ENCODE data around the gene PROM1.

PROM1 gene

GRCh38 chr4:16106956-16107355, 23.1 kb upstream of the PROM1 start:
- DNase-seq: no peak

- DNase-seq: no peak
These were observed 20.7 kb upstream of the PROM1 start for GRCh38 chr4:16104520-16104919.

- DNase-seq: no peak
These were observed 18.5 kb upstream of the PROM1 start for GRCh38 chr4:16102356-16102755.

GRCh38 chr4:16100833-16101232, 17.0 kb upstream of the PROM1 start:
- DNase-seq: no peak

- no peak for DNase-seq
These were observed 9.0 kb upstream of the PROM1 start for GRCh38 chr4:16092682-16093319.

GRCh38 chr4:16090096-16090705, 6.4 kb upstream of the PROM1 start:
- DNase-seq: no peak

GRCh38 chr4:16089156-16089555, 5.3 kb upstream of the PROM1 start:
- DNase-seq: no peak

- no peak for DNase-seq
These were observed 4.8 kb upstream of the PROM1 start for GRCh38 chr4:16088601-16089000.

- DNase-seq: no peak
These were observed 2.0 kb upstream of the PROM1 start for GRCh38 chr4:16085822-16086221.

- no peak for DNase-seq
These were observed 1.2 kb downstream of the PROM1 start for GRCh38 chr4:16082426-16083240.

GRCh38 chr4:16082041-16082425, 1.8 kb downstream of the PROM1 start:
- DNase-seq: no peak

GRCh38 chr4:16079046-16079445, 4.8 kb downstream of the PROM1 start:
- DNase-seq: no peak

GRCh38 chr4:16078195-16078760, 5.5 kb downstream of the PROM1 start:
- no peak for DNase-seq

- DNase-seq: no peak
These were observed 6.0 kb downstream of the PROM1 start for GRCh38 chr4:16077786-16078185.

GRCh38 chr4:16075975-16076757, 7.7 kb downstream of the PROM1 start:
- no peak for DNase-seq

- no peak for DNase-seq
These were observed 8.8 kb downstream of the PROM1 start for GRCh38 chr4:16075061-16075460.

- DNase-seq: no peak
These were observed 11.7 kb downstream of the PROM1 start for GRCh38 chr4:16072168-16072567.

- DNase-seq: no peak
These were observed 13.6 kb downstream of the PROM1 start for GRCh38 chr4:16070203-16070602.

- DNase-seq: peak; percentile 40
These were observed 16.3 kb downstream of the PROM1 start for GRCh38 chr4:16067515-16067914.

- DNase-seq: peak; percentile 37
These were observed 17.2 kb downstream of the PROM1 start for GRCh38 chr4:16066586-16067128.

- no peak for DNase-seq
These were observed 18.8 kb downstream of the PROM1 start for GRCh38 chr4:16065066-16065465.

- no peak for DNase-seq
These were observed 21.2 kb downstream of the PROM1 start for GRCh38 chr4:16062601-16063000.

All from SHP77 treated with DMSO at 0.1 percent for 48 hours (cell line).